HG02938 (cell line): ENCODE results near the gene GRIK3.

Source experiments
- ATAC-seq: cut with Tn5 transposase; IDR thresholded peaks from one replicate; pipeline ENCODE4 v1.9.1; 2021; ENCODE audit warnings: mild to moderate bottlenecking, moderate library complexity; ENCODE audit not compliant: unreplicated experiment

GRIK3 gene

GRCh38 chr1:36982709-36983108 lies 51.6 kb downstream of the GRIK3 start:
- no peak for ATAC-seq

- ATAC-seq = no peak
These were observed 52.3 kb downstream of the GRIK3 start for GRCh38 chr1:36981771-36982622.

- ATAC-seq = no peak
These were observed 53.2 kb downstream of the GRIK3 start for GRCh38 chr1:36981126-36981525.

GRCh38 chr1:36977731-36978406 lies 56.4 kb downstream of the GRIK3 start:
- no peak for ATAC-seq

GRCh38 chr1:36975642-36976041 lies 58.7 kb downstream of the GRIK3 start:
- ATAC-seq = no peak

- no peak for ATAC-seq
These were observed 61.3 kb downstream of the GRIK3 start for GRCh38 chr1:36973056-36973455.

GRCh38 chr1:36971852-36972618 lies 62.3 kb downstream of the GRIK3 start:
- ATAC-seq = no peak

- ATAC-seq = no peak
These were observed 65.6 kb downstream of the GRIK3 start for GRCh38 chr1:36968730-36969129.

- ATAC-seq = no peak
These were observed 68.1 kb downstream of the GRIK3 start for GRCh38 chr1:36966242-36966641.

GRCh38 chr1:36965275-36966159 lies 68.8 kb downstream of the GRIK3 start:
- ATAC-seq = no peak

GRCh38 chr1:36964830-36965229 lies 69.5 kb downstream of the GRIK3 start:
- no peak for ATAC-seq

- no peak for ATAC-seq
These were observed 71.3 kb downstream of the GRIK3 start for GRCh38 chr1:36963006-36963405.

GRCh38 chr1:36961062-36961615 lies 73.2 kb downstream of the GRIK3 start:
- no peak for ATAC-seq

- no peak for ATAC-seq
These were observed 77.7 kb downstream of the GRIK3 start for GRCh38 chr1:36956570-36956969.

GRCh38 chr1:36955016-36955415 lies 79.3 kb downstream of the GRIK3 start:
- ATAC-seq = no peak

GRCh38 chr1:36953061-36953460 lies 81.3 kb downstream of the GRIK3 start:
- ATAC-seq = no peak

GRCh38 chr1:36951761-36952160 lies 82.6 kb downstream of the GRIK3 start:
- ATAC-seq = no peak

GRCh38 chr1:36951292-36951750 lies 83.0 kb downstream of the GRIK3 start:
- ATAC-seq = no peak

GRCh38 chr1:36950604-36951291 lies 83.6 kb downstream of the GRIK3 start:
- ATAC-seq = no peak

- ATAC-seq = no peak
These were observed 85.7 kb downstream of the GRIK3 start for GRCh38 chr1:36948606-36949005.
